ENCODE measurements around the gene CIROP. TPM values are rescaled to one million over a fixed set of nuclear protein-coding genes. Genes with fewer than 3 reads are reported as not detected.

Gene CIROP
- polyA plus RNA-seq, 2 donors = 0.01 TPM; not detected in 1

GRCh38 chr14:23086565-23086964 lies 18.2 kb downstream of the CIROP start:
- Histone ChIP-seq H3K27me3 (ENCODE audit: control insufficient read depth in 1 of 2, insufficient read depth in 2 of 2, low read length in 2 of 2) (no peaks in the 10 kb centered on the region), H3K4me1 (ENCODE audit: control insufficient read depth in 2 of 2, insufficient read depth in 2 of 2, low read length in 1 of 2) (no peaks in the 10 kb centered on the region), H3K27ac (ENCODE audit: low read depth in 2 of 2, low read length in 1 of 2) (no peak overlapping the region), H3K9me3 (ENCODE audit: control insufficient read depth in 2 of 2, insufficient read depth in 1 of 2, low read depth in 1 of 2, low read length in 1 of 2) (no peaks in the 10 kb centered on the region), H3K36me3 (ENCODE audit: control insufficient read depth in 2 of 2, insufficient read depth in 2 of 2, low read length in 1 of 2) (peaks cover 9 to 15% of the 10 kb centered on the region in 2 donors), H3K4me3 (ENCODE audit: low read depth in 1 of 2, low read length in 2 of 2) (no peak overlapping the region)
- WGBS, 2 donors = 78 to 98% methylated on average over 1 of the region's 1 CpG

GRCh38 chr14:23085458-23085857 lies 19.3 kb downstream of the CIROP start:
- H3K27me3 ChIP-seq (ENCODE audit: control insufficient read depth in 1 of 2, insufficient read depth in 2 of 2, low read length in 2 of 2) = no peaks in the 10 kb centered on the region
- 68 to 80% methylated on average over 3 of the region's 3 CpGs for WGBS, 2 donors
- H3K27ac ChIP-seq (ENCODE audit: low read depth in 2 of 2, low read length in 1 of 2) = no peak overlapping the region
- no peaks in the 10 kb centered on the region for H3K4me1 ChIP-seq (ENCODE audit: control insufficient read depth in 2 of 2, insufficient read depth in 2 of 2, low read length in 1 of 2)
- H3K9me3 ChIP-seq (ENCODE audit: control insufficient read depth in 2 of 2, insufficient read depth in 1 of 2, low read depth in 1 of 2, low read length in 1 of 2) = no peaks in the 10 kb centered on the region
- no peak overlapping the region for H3K4me3 ChIP-seq (ENCODE audit: low read depth in 1 of 2, low read length in 2 of 2)
- peaks cover 16 to 19% of the 10 kb centered on the region in 2 donors for H3K36me3 ChIP-seq (ENCODE audit: control insufficient read depth in 2 of 2, insufficient read depth in 2 of 2, low read length in 1 of 2)

GRCh38 chr14:23080474-23080873 lies 24.3 kb downstream of the CIROP start:
- no peak overlapping the region for H3K27ac ChIP-seq (ENCODE audit: low read depth in 2 of 2, low read length in 1 of 2)
- no peak overlapping the region for H3K4me3 ChIP-seq (ENCODE audit: low read depth in 1 of 2, low read length in 2 of 2)
- no peaks in the 10 kb centered on the region for H3K9me3 ChIP-seq (ENCODE audit: control insufficient read depth in 2 of 2, insufficient read depth in 1 of 2, low read depth in 1 of 2, low read length in 1 of 2)
- 75 to 84% methylated on average over 1 of the region's 1 CpG for WGBS, 2 donors
- H3K27me3 ChIP-seq (ENCODE audit: control insufficient read depth in 1 of 2, insufficient read depth in 2 of 2, low read length in 2 of 2) = no peaks in the 10 kb centered on the region
- peaks cover 15 to 36% of the 10 kb centered on the region in 2 donors for H3K36me3 ChIP-seq (ENCODE audit: control insufficient read depth in 2 of 2, insufficient read depth in 2 of 2, low read length in 1 of 2)
- no peaks in the 10 kb centered on the region for H3K4me1 ChIP-seq (ENCODE audit: control insufficient read depth in 2 of 2, insufficient read depth in 2 of 2, low read length in 1 of 2)

DNA sequence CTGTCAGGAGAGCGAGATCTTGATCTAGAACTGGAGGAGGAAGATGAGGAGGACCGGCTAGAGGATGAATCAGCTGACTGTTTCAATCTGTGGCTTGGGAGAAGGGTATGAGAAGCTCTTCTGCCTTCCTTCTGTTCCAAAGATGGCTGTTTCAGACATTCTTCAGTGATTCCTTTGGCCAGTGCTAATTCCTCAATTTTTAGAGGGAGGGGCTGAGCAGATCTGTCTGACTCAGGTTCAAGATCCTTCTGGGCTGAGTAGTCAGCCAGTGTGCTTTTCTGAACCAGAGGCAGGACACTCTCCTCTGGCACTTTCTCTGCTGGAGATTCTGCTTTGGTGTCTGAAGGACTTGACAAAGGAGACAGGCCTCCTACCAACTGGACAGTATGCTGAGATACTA lies 25.1 kb downstream of the CIROP start:
- H3K36me3 ChIP-seq (ENCODE audit: control insufficient read depth in 2 of 2, insufficient read depth in 2 of 2, low read length in 1 of 2) = peaks cover 15 to 36% of the 10 kb centered on the region in 2 donors
- H3K27me3 ChIP-seq (ENCODE audit: control insufficient read depth in 1 of 2, insufficient read depth in 2 of 2, low read length in 2 of 2) = no peaks in the 10 kb centered on the region
- H3K4me1 ChIP-seq (ENCODE audit: control insufficient read depth in 2 of 2, insufficient read depth in 2 of 2, low read length in 1 of 2) = no peaks in the 10 kb centered on the region
- whole genome bisulfite sequencing, 2 donors = 84 to 88% methylated on average over 2 of the region's 2 CpGs
- no peak overlapping the region for H3K4me3 ChIP-seq (ENCODE audit: low read depth in 1 of 2, low read length in 2 of 2)
- no peaks in the 10 kb centered on the region for H3K9me3 ChIP-seq (ENCODE audit: control insufficient read depth in 2 of 2, insufficient read depth in 1 of 2, low read depth in 1 of 2, low read length in 1 of 2)
- peak overlapping the region; percentile 2 to 42 for H3K27ac ChIP-seq (ENCODE audit: low read depth in 2 of 2, low read length in 1 of 2)

- Histone ChIP-seq H3K27me3 (ENCODE audit: control insufficient read depth in 1 of 2, insufficient read depth in 2 of 2, low read length in 2 of 2) (no peaks in the 10 kb centered on the region), H3K9me3 (ENCODE audit: control insufficient read depth in 2 of 2, insufficient read depth in 1 of 2, low read depth in 1 of 2, low read length in 1 of 2) (no peaks in the 10 kb centered on the region), H3K27ac (ENCODE audit: low read depth in 2 of 2, low read length in 1 of 2) (peak overlapping the region; percentile 28 to 51), H3K4me1 (ENCODE audit: control insufficient read depth in 2 of 2, insufficient read depth in 2 of 2, low read length in 1 of 2) (no peaks in the 10 kb centered on the region), H3K36me3 (ENCODE audit: control insufficient read depth in 2 of 2, insufficient read depth in 2 of 2, low read length in 1 of 2) (peaks cover 15 to 36% of the 10 kb centered on the region in 2 donors), H3K4me3 (ENCODE audit: low read depth in 1 of 2, low read length in 2 of 2) (no peak overlapping the region)
- WGBS, 2 donors = 16 to 34% methylated on average over 2 of the region's 2 CpGs
Observed at GRCh38 chr14:23078692-23079116, 26.1 kb downstream of the CIROP start.

- Histone ChIP-seq H3K4me1 (ENCODE audit: control insufficient read depth in 2 of 2, insufficient read depth in 2 of 2, low read length in 1 of 2) (no peaks in the 10 kb centered on the region), H3K27ac (ENCODE audit: low read depth in 2 of 2, low read length in 1 of 2) (peak overlapping the region; percentile 62 to 74), H3K27me3 (ENCODE audit: control insufficient read depth in 1 of 2, insufficient read depth in 2 of 2, low read length in 2 of 2) (no peaks in the 10 kb centered on the region), H3K36me3 (ENCODE audit: control insufficient read depth in 2 of 2, insufficient read depth in 2 of 2, low read length in 1 of 2) (peaks cover 15 to 36% of the 10 kb centered on the region in 2 donors), H3K9me3 (ENCODE audit: control insufficient read depth in 2 of 2, insufficient read depth in 1 of 2, low read depth in 1 of 2, low read length in 1 of 2) (no peaks in the 10 kb centered on the region), H3K4me3 (ENCODE audit: low read depth in 1 of 2, low read length in 2 of 2) (no peak overlapping the region)
- WGBS, 2 donors = 83 to 88% methylated on average over 5 of the region's 5 CpGs
Observed at GRCh38 chr14:23077962-23078361, 26.8 kb downstream of the CIROP start.

DNA sequence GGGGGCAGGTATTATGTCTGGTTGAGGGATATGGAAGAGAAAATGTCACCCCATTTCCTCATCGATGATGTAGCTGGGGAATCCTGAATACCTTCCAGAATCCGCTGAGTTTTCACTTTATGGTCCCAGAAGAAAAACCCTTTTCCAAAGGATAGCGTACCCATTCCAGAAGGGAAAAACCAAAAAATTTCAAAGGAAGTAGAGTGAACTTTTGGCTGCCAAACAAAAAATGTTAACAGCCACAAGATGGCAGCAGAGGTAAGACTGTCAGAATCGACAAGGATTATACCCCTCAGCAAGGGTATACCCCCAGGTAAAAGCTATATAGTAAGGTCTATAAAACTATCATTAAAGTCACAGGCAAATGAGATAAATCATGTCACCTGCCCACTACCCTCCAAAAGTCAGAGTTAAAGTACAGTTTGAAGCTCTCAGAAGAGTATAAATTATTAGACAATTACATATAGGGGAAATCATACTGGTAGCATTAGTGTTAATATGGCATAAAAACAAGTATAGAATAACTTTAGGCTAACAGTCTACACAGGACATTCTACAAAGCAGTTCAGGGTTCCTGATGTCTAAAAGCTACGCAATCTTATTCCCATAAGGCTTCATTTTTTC lies 27.9 kb downstream of the CIROP start:
- Histone ChIP-seq H3K27ac (ENCODE audit: low read depth in 2 of 2, low read length in 1 of 2) (no peak overlapping the region), H3K4me1 (ENCODE audit: control insufficient read depth in 2 of 2, insufficient read depth in 2 of 2, low read length in 1 of 2) (peaks cover 0 to 4% of the 10 kb centered on the region in 2 donors), H3K9me3 (ENCODE audit: control insufficient read depth in 2 of 2, insufficient read depth in 1 of 2, low read depth in 1 of 2, low read length in 1 of 2) (no peaks in the 10 kb centered on the region), H3K27me3 (ENCODE audit: control insufficient read depth in 1 of 2, insufficient read depth in 2 of 2, low read length in 2 of 2) (no peaks in the 10 kb centered on the region), H3K4me3 (ENCODE audit: low read depth in 1 of 2, low read length in 2 of 2) (no peak overlapping the region), H3K36me3 (ENCODE audit: control insufficient read depth in 2 of 2, insufficient read depth in 2 of 2, low read length in 1 of 2) (peaks cover 15 to 33% of the 10 kb centered on the region in 2 donors)
- 61 to 62% methylated on average over 5 of the region's 5 CpGs for WGBS, 2 donors

- Histone ChIP-seq H3K27ac (ENCODE audit: low read depth in 2 of 2, low read length in 1 of 2) (no peak overlapping the region), H3K36me3 (ENCODE audit: control insufficient read depth in 2 of 2, insufficient read depth in 2 of 2, low read length in 1 of 2) (peaks cover 5 to 21% of the 10 kb centered on the region in 2 donors), H3K27me3 (ENCODE audit: control insufficient read depth in 1 of 2, insufficient read depth in 2 of 2, low read length in 2 of 2) (no peaks in the 10 kb centered on the region), H3K4me1 (ENCODE audit: control insufficient read depth in 2 of 2, insufficient read depth in 2 of 2, low read length in 1 of 2) (peaks cover 0 to 5% of the 10 kb centered on the region in 2 donors), H3K9me3 (ENCODE audit: control insufficient read depth in 2 of 2, insufficient read depth in 1 of 2, low read depth in 1 of 2, low read length in 1 of 2) (no peaks in the 10 kb centered on the region), H3K4me3 (ENCODE audit: low read depth in 1 of 2, low read length in 2 of 2) (no peak overlapping the region)
- 92 to 100% methylated on average over 1 of the region's 1 CpG for WGBS, 2 donors
Observed at GRCh38 chr14:23074906-23075305, 29.9 kb downstream of the CIROP start.

- Histone ChIP-seq H3K9me3 (ENCODE audit: control insufficient read depth in 2 of 2, insufficient read depth in 1 of 2, low read depth in 1 of 2, low read length in 1 of 2) (no peaks in the 10 kb centered on the region), H3K36me3 (ENCODE audit: control insufficient read depth in 2 of 2, insufficient read depth in 2 of 2, low read length in 1 of 2) (peaks cover 9 to 18% of the 10 kb centered on the region in 2 donors), H3K27ac (ENCODE audit: low read depth in 2 of 2, low read length in 1 of 2) (peak overlapping the region; percentile 81 to 88), H3K4me3 (ENCODE audit: low read depth in 1 of 2, low read length in 2 of 2) (peak overlapping the region in 1 of 2 donors; percentile 81), H3K27me3 (ENCODE audit: control insufficient read depth in 1 of 2, insufficient read depth in 2 of 2, low read length in 2 of 2) (no peaks in the 10 kb centered on the region), H3K4me1 (ENCODE audit: control insufficient read depth in 2 of 2, insufficient read depth in 2 of 2, low read length in 1 of 2) (peaks cover 0 to 5% of the 10 kb centered on the region in 2 donors)
- WGBS, 2 donors = 35 to 44% methylated on average over 5 of the region's 5 CpGs
Observed at GRCh38 chr14:23071921-23072539, 32.8 kb downstream of the CIROP start.
